ENCODE measurements around the gene RAD51B.

DNA sequence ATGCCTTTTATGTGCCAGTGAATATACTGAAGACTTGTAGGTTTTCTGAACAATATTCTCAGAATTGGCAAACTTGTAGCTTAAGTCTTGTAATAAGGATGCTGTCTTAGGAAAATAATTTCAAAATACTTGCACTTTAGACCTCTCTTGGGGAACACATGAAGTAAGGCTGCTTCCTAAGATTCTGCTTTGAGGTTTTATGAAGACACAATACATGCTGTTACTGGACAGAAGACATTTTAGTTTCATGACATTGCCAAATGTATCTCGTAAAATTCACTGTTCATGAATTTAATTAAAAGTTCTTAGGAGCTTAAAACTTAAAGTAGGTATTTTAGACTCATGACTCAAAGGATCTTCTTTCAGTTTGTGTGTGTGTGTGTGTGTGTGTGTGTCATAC lies 80.7 kb downstream of the RAD51B start:
- TF ChIP-seq, protein P1, sequence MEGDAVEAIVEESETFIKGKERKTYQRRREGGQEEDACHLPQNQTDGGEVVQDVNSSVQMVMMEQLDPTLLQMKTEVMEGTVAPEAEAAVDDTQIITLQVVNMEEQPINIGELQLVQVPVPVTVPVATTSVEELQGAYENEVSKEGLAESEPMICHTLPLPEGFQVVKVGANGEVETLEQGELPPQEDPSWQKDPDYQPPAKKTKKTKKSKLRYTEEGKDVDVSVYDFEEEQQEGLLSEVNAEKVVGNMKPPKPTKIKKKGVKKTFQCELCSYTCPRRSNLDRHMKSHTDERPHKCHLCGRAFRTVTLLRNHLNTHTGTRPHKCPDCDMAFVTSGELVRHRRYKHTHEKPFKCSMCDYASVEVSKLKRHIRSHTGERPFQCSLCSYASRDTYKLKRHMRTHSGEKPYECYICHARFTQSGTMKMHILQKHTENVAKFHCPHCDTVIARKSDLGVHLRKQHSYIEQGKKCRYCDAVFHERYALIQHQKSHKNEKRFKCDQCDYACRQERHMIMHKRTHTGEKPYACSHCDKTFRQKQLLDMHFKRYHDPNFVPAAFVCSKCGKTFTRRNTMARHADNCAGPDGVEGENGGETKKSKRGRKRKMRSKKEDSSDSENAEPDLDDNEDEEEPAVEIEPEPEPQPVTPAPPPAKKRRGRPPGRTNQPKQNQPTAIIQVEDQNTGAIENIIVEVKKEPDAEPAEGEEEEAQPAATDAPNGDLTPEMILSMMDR (IDR thresholded peaks at IDR 0.05) = no peak
- no peak for TF ChIP-seq POLR2A (IDR thresholded peaks at IDR 0.05)
